K562 (cell line): Measurements from ENCODE around the gene PDE12. TPM values are rescaled to one million over a fixed set of nuclear protein-coding genes. Genes with fewer than 3 reads are reported as not detected.

Experiments
- BRD9 ChIP-seq: fragments of 450-650 bp; IDR thresholded peaks from 2 replicates; pipeline ENCODE4 v1.6.1; 2018; ENCODE audit warnings: low read depth; ENCODE audit not compliant: partially characterized antibody
- HMG20A ChIP-seq: fragments of 450-650 bp; formaldehyde crosslinking; conservative IDR thresholded peaks from 2 replicates; pipeline ENCODE4 v1.4.0; 2020; ENCODE audit warnings: mild to moderate bottlenecking, mixed read lengths
- PHB2 ChIP-seq: fragments of 450-650 bp; IDR thresholded peaks from 2 replicates; pipeline ENCODE4 v1.6.1; 2017; ENCODE audit warnings: low read depth
- ZNF140 ChIP-seq: fragments of 250-450 bp; sonication (Bioruptor Pico); IDR thresholded peaks from 2 replicates; pipeline ENCODE4 v1.8.0; 2021; ENCODE audit warnings: moderate library complexity, mild to moderate bottlenecking, inconsistent platforms
- ZSCAN32 ChIP-seq: fragments of 450-650 bp; formaldehyde crosslinking; IDR thresholded peaks from 2 replicates; pipeline ENCODE4 v1.4.0; 2020; ENCODE audit warnings: mild to moderate bottlenecking, moderate library complexity
- polyA plus RNA-seq, 8 experiments: library from polyadenylated mRNA; depleted of rRNA in 4 of 8; stranded (reverse) in 5 of 8; unstranded in 3 of 8; fragments of >200 nt; fragmentation: Nextera tagmentation in 2 of 8; fragmentation: Illumina TruSeq in 1 of 8; extraction: Ambion mirVana in 2 of 8; extraction: Trizol in 1 of 8; gene quantifications; 2 replicates each; pipeline versions ENCODE4 v1.2.1 to v1.2.3, GENCODE V29; 2011 to 2014; ENCODE audit warnings: inconsistent platforms in 1 of 8, missing spikeins in 1 of 8
- total RNA-seq, 7 experiments: library from RNA; depleted of rRNA in 6 of 7; stranded (reverse); fragments of >200 nt in 6 of 7; fragmentation: Illumina TruSeq in 2 of 7; extraction: Trizol in 2 of 7; gene quantifications; 2 replicates each; pipeline versions ENCODE4 v1.2.1 to v1.2.3, GENCODE V29; 2011 to 2021; ENCODE audit warnings: low replicate concordance in 1 of 7
- TF ChIP-seq, protein P1 (sequence below): fragments of 200-600 bp; sonication (generic); IDR thresholded peaks from one replicate; pipeline ENCODE4 v1.6.1; 2012; ENCODE audit warnings: mild to moderate bottlenecking, low read depth, low read length, inconsistent platforms
- TF ChIP-seq, protein P2 (sequence below): IDR thresholded peaks from 2 replicates; pipeline ENCODE4 v1.6.1; 2011; ENCODE audit warnings: borderline replicate concordance, low read depth, mild to moderate bottlenecking, moderate library complexity, low read length; ENCODE audit not compliant: insufficient read depth, poor library complexity, severe bottlenecking

The PDE12 gene
- total and polyA plus RNA-seq, 9 of the 15 experiments (the other 6 are each of a cell fraction or from before 2014, with no cell fraction given), result 2.1 to 20.5 (median 10.0) TPM

DNA sequence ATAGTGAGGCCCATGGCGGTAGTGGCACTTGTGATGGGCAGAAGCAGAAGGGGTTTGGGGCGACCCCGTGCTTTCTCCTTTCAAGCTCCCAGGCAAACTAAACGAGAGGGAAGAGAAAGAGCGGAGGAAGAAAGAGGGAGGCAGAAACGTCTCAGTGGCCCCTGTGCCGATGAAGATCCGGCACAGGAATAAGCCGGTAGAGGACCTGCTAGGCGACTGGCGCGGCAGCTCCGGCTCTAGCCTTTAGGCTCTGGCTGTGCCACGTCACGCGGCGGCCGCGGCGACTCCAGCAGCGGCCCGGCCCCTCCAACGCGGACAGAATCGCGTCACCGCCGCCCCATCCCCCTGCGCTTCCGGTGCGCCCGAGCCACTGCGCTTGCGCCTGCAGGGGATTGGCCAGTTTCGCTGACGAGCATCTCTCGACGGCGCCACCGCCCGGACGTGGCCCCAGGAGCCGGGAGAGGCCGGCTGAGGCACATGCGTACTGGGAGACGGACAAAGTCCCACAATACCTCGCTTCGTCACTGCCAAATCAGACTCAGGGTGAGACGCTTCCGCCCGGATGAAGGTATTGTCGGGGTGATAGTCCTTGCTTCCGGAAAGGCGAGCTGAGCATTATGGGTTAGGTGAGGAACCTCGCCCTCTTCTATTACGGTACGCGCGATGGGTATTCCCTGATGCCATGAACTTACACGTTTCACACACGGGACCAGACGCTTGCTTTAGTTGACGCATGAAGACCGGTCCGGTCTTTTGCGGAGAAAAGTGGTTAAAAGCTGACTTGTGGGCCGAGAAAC lies 41.3 kb downstream of the PDE12 start, which contains the start of gene ARF4 (continued):
- TF ChIP-seq, protein P1, sequence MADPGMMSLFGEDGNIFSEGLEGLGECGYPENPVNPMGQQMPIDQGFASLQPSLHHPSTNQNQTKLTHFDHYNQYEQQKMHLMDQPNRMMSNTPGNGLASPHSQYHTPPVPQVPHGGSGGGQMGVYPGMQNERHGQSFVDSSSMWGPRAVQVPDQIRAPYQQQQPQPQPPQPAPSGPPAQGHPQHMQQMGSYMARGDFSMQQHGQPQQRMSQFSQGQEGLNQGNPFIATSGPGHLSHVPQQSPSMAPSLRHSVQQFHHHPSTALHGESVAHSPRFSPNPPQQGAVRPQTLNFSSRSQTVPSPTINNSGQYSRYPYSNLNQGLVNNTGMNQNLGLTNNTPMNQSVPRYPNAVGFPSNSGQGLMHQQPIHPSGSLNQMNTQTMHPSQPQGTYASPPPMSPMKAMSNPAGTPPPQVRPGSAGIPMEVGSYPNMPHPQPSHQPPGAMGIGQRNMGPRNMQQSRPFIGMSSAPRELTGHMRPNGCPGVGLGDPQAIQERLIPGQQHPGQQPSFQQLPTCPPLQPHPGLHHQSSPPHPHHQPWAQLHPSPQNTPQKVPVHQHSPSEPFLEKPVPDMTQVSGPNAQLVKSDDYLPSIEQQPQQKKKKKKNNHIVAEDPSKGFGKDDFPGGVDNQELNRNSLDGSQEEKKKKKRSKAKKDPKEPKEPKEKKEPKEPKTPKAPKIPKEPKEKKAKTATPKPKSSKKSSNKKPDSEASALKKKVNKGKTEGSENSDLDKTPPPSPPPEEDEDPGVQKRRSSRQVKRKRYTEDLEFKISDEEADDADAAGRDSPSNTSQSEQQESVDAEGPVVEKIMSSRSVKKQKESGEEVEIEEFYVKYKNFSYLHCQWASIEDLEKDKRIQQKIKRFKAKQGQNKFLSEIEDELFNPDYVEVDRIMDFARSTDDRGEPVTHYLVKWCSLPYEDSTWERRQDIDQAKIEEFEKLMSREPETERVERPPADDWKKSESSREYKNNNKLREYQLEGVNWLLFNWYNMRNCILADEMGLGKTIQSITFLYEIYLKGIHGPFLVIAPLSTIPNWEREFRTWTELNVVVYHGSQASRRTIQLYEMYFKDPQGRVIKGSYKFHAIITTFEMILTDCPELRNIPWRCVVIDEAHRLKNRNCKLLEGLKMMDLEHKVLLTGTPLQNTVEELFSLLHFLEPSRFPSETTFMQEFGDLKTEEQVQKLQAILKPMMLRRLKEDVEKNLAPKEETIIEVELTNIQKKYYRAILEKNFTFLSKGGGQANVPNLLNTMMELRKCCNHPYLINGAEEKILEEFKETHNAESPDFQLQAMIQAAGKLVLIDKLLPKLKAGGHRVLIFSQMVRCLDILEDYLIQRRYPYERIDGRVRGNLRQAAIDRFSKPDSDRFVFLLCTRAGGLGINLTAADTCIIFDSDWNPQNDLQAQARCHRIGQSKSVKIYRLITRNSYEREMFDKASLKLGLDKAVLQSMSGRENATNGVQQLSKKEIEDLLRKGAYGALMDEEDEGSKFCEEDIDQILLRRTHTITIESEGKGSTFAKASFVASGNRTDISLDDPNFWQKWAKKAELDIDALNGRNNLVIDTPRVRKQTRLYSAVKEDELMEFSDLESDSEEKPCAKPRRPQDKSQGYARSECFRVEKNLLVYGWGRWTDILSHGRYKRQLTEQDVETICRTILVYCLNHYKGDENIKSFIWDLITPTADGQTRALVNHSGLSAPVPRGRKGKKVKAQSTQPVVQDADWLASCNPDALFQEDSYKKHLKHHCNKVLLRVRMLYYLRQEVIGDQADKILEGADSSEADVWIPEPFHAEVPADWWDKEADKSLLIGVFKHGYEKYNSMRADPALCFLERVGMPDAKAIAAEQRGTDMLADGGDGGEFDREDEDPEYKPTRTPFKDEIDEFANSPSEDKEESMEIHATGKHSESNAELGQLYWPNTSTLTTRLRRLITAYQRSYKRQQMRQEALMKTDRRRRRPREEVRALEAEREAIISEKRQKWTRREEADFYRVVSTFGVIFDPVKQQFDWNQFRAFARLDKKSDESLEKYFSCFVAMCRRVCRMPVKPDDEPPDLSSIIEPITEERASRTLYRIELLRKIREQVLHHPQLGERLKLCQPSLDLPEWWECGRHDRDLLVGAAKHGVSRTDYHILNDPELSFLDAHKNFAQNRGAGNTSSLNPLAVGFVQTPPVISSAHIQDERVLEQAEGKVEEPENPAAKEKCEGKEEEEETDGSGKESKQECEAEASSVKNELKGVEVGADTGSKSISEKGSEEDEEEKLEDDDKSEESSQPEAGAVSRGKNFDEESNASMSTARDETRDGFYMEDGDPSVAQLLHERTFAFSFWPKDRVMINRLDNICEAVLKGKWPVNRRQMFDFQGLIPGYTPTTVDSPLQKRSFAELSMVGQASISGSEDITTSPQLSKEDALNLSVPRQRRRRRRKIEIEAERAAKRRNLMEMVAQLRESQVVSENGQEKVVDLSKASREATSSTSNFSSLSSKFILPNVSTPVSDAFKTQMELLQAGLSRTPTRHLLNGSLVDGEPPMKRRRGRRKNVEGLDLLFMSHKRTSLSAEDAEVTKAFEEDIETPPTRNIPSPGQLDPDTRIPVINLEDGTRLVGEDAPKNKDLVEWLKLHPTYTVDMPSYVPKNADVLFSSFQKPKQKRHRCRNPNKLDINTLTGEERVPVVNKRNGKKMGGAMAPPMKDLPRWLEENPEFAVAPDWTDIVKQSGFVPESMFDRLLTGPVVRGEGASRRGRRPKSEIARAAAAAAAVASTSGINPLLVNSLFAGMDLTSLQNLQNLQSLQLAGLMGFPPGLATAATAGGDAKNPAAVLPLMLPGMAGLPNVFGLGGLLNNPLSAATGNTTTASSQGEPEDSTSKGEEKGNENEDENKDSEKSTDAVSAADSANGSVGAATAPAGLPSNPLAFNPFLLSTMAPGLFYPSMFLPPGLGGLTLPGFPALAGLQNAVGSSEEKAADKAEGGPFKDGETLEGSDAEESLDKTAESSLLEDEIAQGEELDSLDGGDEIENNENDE, result no peak
- TF ChIP-seq BRD9 (peak; percentile 58), ZNF140 (CRISPR knock-in tag) (no peak), HMG20A (no peak), PHB2 (no peak), ZSCAN32 (no peak)
- TF ChIP-seq, protein P2, sequence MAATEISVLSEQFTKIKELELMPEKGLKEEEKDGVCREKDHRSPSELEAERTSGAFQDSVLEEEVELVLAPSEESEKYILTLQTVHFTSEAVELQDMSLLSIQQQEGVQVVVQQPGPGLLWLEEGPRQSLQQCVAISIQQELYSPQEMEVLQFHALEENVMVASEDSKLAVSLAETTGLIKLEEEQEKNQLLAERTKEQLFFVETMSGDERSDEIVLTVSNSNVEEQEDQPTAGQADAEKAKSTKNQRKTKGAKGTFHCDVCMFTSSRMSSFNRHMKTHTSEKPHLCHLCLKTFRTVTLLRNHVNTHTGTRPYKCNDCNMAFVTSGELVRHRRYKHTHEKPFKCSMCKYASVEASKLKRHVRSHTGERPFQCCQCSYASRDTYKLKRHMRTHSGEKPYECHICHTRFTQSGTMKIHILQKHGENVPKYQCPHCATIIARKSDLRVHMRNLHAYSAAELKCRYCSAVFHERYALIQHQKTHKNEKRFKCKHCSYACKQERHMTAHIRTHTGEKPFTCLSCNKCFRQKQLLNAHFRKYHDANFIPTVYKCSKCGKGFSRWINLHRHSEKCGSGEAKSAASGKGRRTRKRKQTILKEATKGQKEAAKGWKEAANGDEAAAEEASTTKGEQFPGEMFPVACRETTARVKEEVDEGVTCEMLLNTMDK, result no peak
